Trophoblast cell (in vitro differentiated cells and primary cell): Measurements from ENCODE around the gene EMX1.

ENCODE experiments used
- DNase-seq, 2 donors: peaks; one replicate each; pipeline ENCODE4 v3.0.0-alpha.2; 2016
- H2AFZ ChIP-seq: 2 replicates; pipeline ENCODE4 v1.6.1; 2013; ENCODE audit warnings: low read length, moderate library complexity, mild to moderate bottlenecking; ENCODE audit not compliant: insufficient read depth, poor library complexity
- H2AK5ac ChIP-seq: 2 replicates; pipeline ENCODE4 v1.6.1; 2013; ENCODE audit warnings: mild to moderate bottlenecking, low read length
- H2BK120ac ChIP-seq: 2 replicates; pipeline ENCODE4 v1.6.1; 2013; ENCODE audit warnings: low read length, mild to moderate bottlenecking, moderate library complexity; ENCODE audit not compliant: insufficient read depth, poor library complexity
- H2BK12ac ChIP-seq: 2 replicates; pipeline ENCODE4 v1.6.1; 2013; ENCODE audit warnings: mild to moderate bottlenecking, low read length, moderate library complexity
- H2BK5ac ChIP-seq: 2 replicates; pipeline ENCODE4 v1.6.1; 2013; ENCODE audit warnings: low read length, low read depth, moderate library complexity, mild to moderate bottlenecking; ENCODE audit not compliant: poor library complexity
- H3K14ac ChIP-seq: 2 replicates; pipeline ENCODE4 v1.6.1; 2013; ENCODE audit warnings: mild to moderate bottlenecking, low read length
- H3K18ac ChIP-seq: 2 replicates; pipeline ENCODE4 v1.6.1; 2013; ENCODE audit warnings: mild to moderate bottlenecking, low read length
- H3K23ac ChIP-seq: 2 replicates; pipeline ENCODE4 v1.6.1; 2013; ENCODE audit warnings: low read length
- H3K27ac ChIP-seq: 2 replicates; pipeline ENCODE4 v1.5.1; 2013; ENCODE audit warnings: low read depth, mild to moderate bottlenecking, inconsistent platforms, low read length, moderate library complexity
- H3K27me3 ChIP-seq: 2 replicates; pipeline ENCODE4 v1.6.1; 2013; ENCODE audit warnings: inconsistent platforms, mild to moderate bottlenecking, low read length, moderate library complexity; ENCODE audit not compliant: insufficient read depth
- H3K36me3 ChIP-seq, 2 experiments: 1 replicate in 1 of 2; 2 replicates in 1 of 2; pipeline ENCODE4 v1.6.1; 2013; ENCODE audit warnings: low read length in 2 of 2, mild to moderate bottlenecking in 2 of 2, moderate library complexity in 1 of 2; ENCODE audit not compliant: insufficient read depth in 2 of 2, control insufficient read depth in 1 of 2
- H3K4ac ChIP-seq: 2 replicates; pipeline ENCODE4 v1.6.1; 2013; ENCODE audit warnings: low read depth, mild to moderate bottlenecking, low read length, moderate library complexity
- H3K4me1 ChIP-seq, 2 experiments: 1 replicate in 1 of 2; 2 replicates in 1 of 2; pipeline ENCODE4 v1.6.1; 2013; ENCODE audit warnings: low read length in 2 of 2, mild to moderate bottlenecking in 2 of 2, moderate library complexity in 1 of 2; ENCODE audit not compliant: insufficient read depth in 2 of 2, control insufficient read depth in 1 of 2
- H3K4me2 ChIP-seq: 2 replicates; pipeline ENCODE4 v1.6.1; 2013; ENCODE audit warnings: inconsistent platforms, mild to moderate bottlenecking, low read length, moderate library complexity
- H3K4me3 ChIP-seq: 2 replicates; pipeline ENCODE4 v1.5.1; 2013; ENCODE audit warnings: mild to moderate bottlenecking, low read depth, low read length, inconsistent platforms
- H3K79me1 ChIP-seq: one replicate; pipeline ENCODE4 v1.6.1; 2013; ENCODE audit warnings: low read length
- H3K79me2 ChIP-seq: 2 replicates; pipeline ENCODE4 v1.6.1; 2013; ENCODE audit warnings: low read length, mild to moderate bottlenecking; ENCODE audit not compliant: control insufficient read depth, insufficient read depth, poor library complexity
- H3K9ac ChIP-seq: 2 replicates; pipeline ENCODE4 v1.6.1; 2013; ENCODE audit warnings: mild to moderate bottlenecking, low read length
- H3K9me3 ChIP-seq: 2 replicates; pipeline ENCODE4 v1.6.1; 2013; ENCODE audit warnings: low read depth, mild to moderate bottlenecking, control low read depth, inconsistent platforms, low read length; ENCODE audit not compliant: insufficient read depth
- H4K12ac ChIP-seq: 2 replicates; pipeline ENCODE4 v1.6.1; 2013; ENCODE audit warnings: low read depth, mild to moderate bottlenecking, low read length, moderate library complexity
- H4K8ac ChIP-seq: 2 replicates; pipeline ENCODE4 v1.6.1; 2013; ENCODE audit warnings: low read depth, mild to moderate bottlenecking, low read length, moderate library complexity
- H4K91ac ChIP-seq: one replicate; pipeline ENCODE4 v1.6.1; 2013; ENCODE audit warnings: low read depth, mild to moderate bottlenecking, low read length, moderate library complexity
- WGBS: extraction: QIAGEN DNeasy Blood & Tissue Kit; methylation state at CpG from one replicate; pipeline ENCODE4 v1.1.7; 2013; ENCODE audit warnings: missing lambda C conversion rate; ENCODE audit not compliant: insufficient read length, insufficient coverage; ENCODE audit errors: extremely low coverage; 5-methylcytosine and 5-hydroxymethylcytosine counted together

The EMX1 gene

GRCh38 chr2:72984172-72984671, 66.9 kb downstream of the EMX1 start:
- peaks cover 10% of the 10 kb centered on the region for H3K79me1 ChIP-seq
- peaks cover 21 to 26% of the 10 kb centered on the region in 2 experiments for H3K4me1 ChIP-seq
- H3K36me3 ChIP-seq = peaks cover 3% of the 10 kb centered on the region in 2 experiments
- peak overlapping the region; percentile 28 for H2BK120ac ChIP-seq
- no peak overlapping the region for H3K14ac ChIP-seq
- H3K27me3 ChIP-seq = no peaks in the 10 kb centered on the region
- no peak overlapping the region for H3K27ac ChIP-seq
- no peak overlapping the region for H3K23ac ChIP-seq
- H2BK5ac ChIP-seq = peak overlapping the region; percentile 7
- H3K9ac ChIP-seq = no peak overlapping the region
- H3K79me2 ChIP-seq = no peaks in the 10 kb centered on the region
- no peaks in the 10 kb centered on the region for H3K9me3 ChIP-seq
- no peak overlapping the region for H2AFZ ChIP-seq
- peak; percentile 28 to 54 for DNase-seq
- H4K91ac ChIP-seq = peak overlapping the region; percentile 21
- H3K18ac ChIP-seq = no peak overlapping the region
- H4K12ac ChIP-seq = no peak overlapping the region
- H3K4me2 ChIP-seq = no peak overlapping the region
- H2AK5ac ChIP-seq = no peak overlapping the region
- H4K8ac ChIP-seq = no peak overlapping the region
- no CpG with 5 or more reads among the region's 7 CpGs for WGBS
- no peak overlapping the region for H3K4me3 ChIP-seq
- H2BK12ac ChIP-seq = no peak overlapping the region
- H3K4ac ChIP-seq = no peak overlapping the region
